GM23338 (cell line): ENCODE results near the gene LRP10. TPM values are rescaled to one million over a fixed set of nuclear protein-coding genes. Genes with fewer than 3 reads are reported as not detected.

Experiments used
- ATAC-seq: fragments of 200-7000 bp; cut with Tn5 transposase; 3 replicates; pipeline ENCODE4 v1.9.1; 2020
- DNase-seq: peaks from one replicate; pipeline ENCODE4 v3.0.0-alpha.2; 2015; ENCODE audit warnings: low spot score
- H2AFZ ChIP-seq: fragments of 200-600 bp; sonication (generic); 2 replicates; pipeline ENCODE4 v1.8.0; 2016; ENCODE audit warnings: antibody characterized with exemption, mild to moderate bottlenecking, moderate library complexity
- H3F3A ChIP-seq: fragments of 200-600 bp; sonication (generic); replicated peaks from 2 replicates; pipeline ENCODE4 v1.8.0; 2017; ENCODE audit warnings: antibody characterized with exemption, mixed run types, low read depth
- H3K27ac ChIP-seq: fragments of 200-600 bp; sonication (generic); 2 replicates; pipeline ENCODE4 v1.6.1; 2016; ENCODE audit warnings: low read depth
- H3K27me3 ChIP-seq: fragments of 200-600 bp; sonication (generic); 2 replicates; pipeline ENCODE4 v1.8.0; 2016; ENCODE audit warnings: mild to moderate bottlenecking, mixed run types, moderate library complexity; ENCODE audit not compliant: insufficient read depth
- H3K36me3 ChIP-seq: fragments of 200-600 bp; sonication (generic); 2 replicates; pipeline ENCODE4 v1.8.0; 2016; ENCODE audit warnings: mild to moderate bottlenecking; ENCODE audit not compliant: insufficient read depth
- H3K4me1 ChIP-seq: fragments of 200-600 bp; sonication (generic); 2 replicates; pipeline ENCODE4 v1.8.0; 2016; ENCODE audit warnings: mild to moderate bottlenecking, moderate library complexity; ENCODE audit not compliant: insufficient read depth
- H3K4me2 ChIP-seq: fragments of 200-600 bp; sonication (generic); 2 replicates; pipeline ENCODE4 v1.7.1; 2017; ENCODE audit warnings: mixed run types
- H3K4me3 ChIP-seq: fragments of 200-600 bp; sonication (generic); 2 replicates; pipeline ENCODE4 v1.6.1; 2016; ENCODE audit warnings: mixed run types
- H3K79me2 ChIP-seq: fragments of 200-600 bp; sonication (generic); replicated peaks from 2 replicates; pipeline ENCODE4 v1.8.0; 2017; ENCODE audit warnings: mild to moderate bottlenecking; ENCODE audit not compliant: insufficient read depth
- H3K9me2 ChIP-seq: fragments of 200-600 bp; sonication (generic); 2 replicates; pipeline ENCODE4 v1.8.0; 2017; ENCODE audit not compliant: insufficient read depth
- H4K20me1 ChIP-seq: fragments of 200-600 bp; sonication (generic); replicated peaks from 2 replicates; pipeline ENCODE4 v1.8.0; 2017; ENCODE audit warnings: mild to moderate bottlenecking; ENCODE audit not compliant: insufficient read depth
- H3K27ac Mint-ChIP-seq: 2 replicates; pipeline ENCODE4 v1.8.0; 2020; ENCODE audit warnings: inconsistent platforms, mild to moderate bottlenecking, moderate library complexity, mixed read lengths
- H3K27me3 Mint-ChIP-seq: 3 replicates; pipeline ENCODE4 v1.8.0; 2022; ENCODE audit warnings: low read depth, mild to moderate bottlenecking, moderate library complexity, mixed read lengths, inconsistent platforms; ENCODE audit not compliant: insufficient read depth, poor library complexity
- H3K36me3 Mint-ChIP-seq: 3 replicates; pipeline ENCODE4 v1.8.0; 2021; ENCODE audit warnings: low read depth, mild to moderate bottlenecking, inconsistent platforms, moderate library complexity, mixed read lengths
- H3K4me1 Mint-ChIP-seq: 3 replicates; pipeline ENCODE4 v1.8.0; 2020; ENCODE audit warnings: mild to moderate bottlenecking, inconsistent platforms, mixed read lengths
- H3K4me3 Mint-ChIP-seq: 3 replicates; pipeline ENCODE4 v1.8.0; 2021; ENCODE audit warnings: moderate library complexity, mild to moderate bottlenecking, inconsistent platforms, mixed read lengths
- H3K9me3 Mint-ChIP-seq: 3 replicates; pipeline ENCODE4 v1.8.0; 2020; ENCODE audit warnings: moderate library complexity, mild to moderate bottlenecking, inconsistent platforms, mixed read lengths
- CREB1 ChIP-seq: fragments of 250-450 bp; sonication (Bioruptor Pico); IDR thresholded peaks from 2 replicates; pipeline ENCODE4 v1.5.0; 2020; ENCODE audit warnings: low read depth, mild to moderate bottlenecking, moderate library complexity
- EZH2 ChIP-seq: fragments of 200-600 bp; sonication (generic); IDR thresholded peaks from one replicate; pipeline ENCODE4 v1.8.0; 2017; ENCODE audit warnings: antibody characterized with exemption, mild to moderate bottlenecking, low read depth; ENCODE audit not compliant: unreplicated experiment
- EZH2phosphoT487 ChIP-seq: fragments of 200-600 bp; sonication (generic); IDR thresholded peaks from one replicate; pipeline ENCODE4 v1.8.1; 2018; ENCODE audit warnings: antibody characterized with exemption; ENCODE audit not compliant: unreplicated experiment
- JUNB ChIP-seq: IDR thresholded peaks from one replicate; pipeline ENCODE4 v1.6.1; 2016; ENCODE audit warnings: antibody characterized with exemption; ENCODE audit not compliant: unreplicated experiment
- NANOG ChIP-seq: IDR thresholded peaks from 2 replicates; pipeline ENCODE4 v1.6.1; 2016; ENCODE audit warnings: antibody characterized with exemption, borderline replicate concordance
- POLR2AphosphoS5 ChIP-seq: IDR thresholded peaks from 2 replicates; pipeline ENCODE4 v1.6.1; 2016; ENCODE audit warnings: antibody characterized with exemption, low read depth
- STAT1 ChIP-seq: IDR thresholded peaks from one replicate; pipeline ENCODE4 v1.6.1; 2016; ENCODE audit warnings: antibody characterized with exemption; ENCODE audit not compliant: unreplicated experiment
- ZNF114 ChIP-seq: fragments of 250-450 bp; sonication (Bioruptor Pico); IDR thresholded peaks from 2 replicates; pipeline ENCODE4 v1.5.0; 2020; ENCODE audit warnings: mild to moderate bottlenecking, moderate library complexity
- ZNF331 ChIP-seq: fragments of 250-450 bp; sonication (Bioruptor Pico); IDR thresholded peaks from 2 replicates; pipeline ENCODE4 v1.5.0; 2020; ENCODE audit warnings: low read depth, mild to moderate bottlenecking, moderate library complexity
- polyA plus RNA-seq: library from polyadenylated mRNA; unstranded; fragments of >200 nt; fragmentation: Nextera tagmentation; extraction: Ambion mirVana; gene quantifications from 2 replicates; pipeline ENCODE4 v1.2.1, GENCODE V29; 2016
- total RNA-seq: library from RNA; depleted of rRNA; stranded (reverse); fragments of >200 nt; shearing (Covaris generic); gene quantifications from 2 replicates; pipeline ENCODE4 v1.2.3, GENCODE V29; 2014
- TF ChIP-seq, protein P1 (sequence below): fragments of 250-450 bp; sonication (Bioruptor Pico); IDR thresholded peaks from 2 replicates; pipeline ENCODE4 v1.5.0; 2020; ENCODE audit warnings: mild to moderate bottlenecking, moderate library complexity
- TF ChIP-seq, protein P2 (sequence below): IDR thresholded peaks from 2 replicates; pipeline ENCODE4 v1.6.1; 2016; ENCODE audit warnings: antibody characterized with exemption
- TF ChIP-seq, protein P3 (sequence below): IDR thresholded peaks from one replicate; pipeline ENCODE4 v1.6.1; 2018; ENCODE audit warnings: antibody characterized with exemption; ENCODE audit not compliant: unreplicated experiment
- TF ChIP-seq, protein P4 (sequence below), 2 experiments: fragments of 200-600 bp in 1 of 2; sonication (generic) in 1 of 2; conservative IDR thresholded peaks; 2 replicates each; pipeline versions ENCODE4 v1.5.1 to v1.6.1; 2016 to 2017; ENCODE audit warnings: antibody characterized with exemption in 2 of 2, low read depth in 2 of 2, mild to moderate bottlenecking in 2 of 2, moderate library complexity in 1 of 2

LRP10 gene
- total and polyA plus RNA-seq, 2 experiments from 2014 or later, result 6.4 to 18.1 TPM

DNA sequence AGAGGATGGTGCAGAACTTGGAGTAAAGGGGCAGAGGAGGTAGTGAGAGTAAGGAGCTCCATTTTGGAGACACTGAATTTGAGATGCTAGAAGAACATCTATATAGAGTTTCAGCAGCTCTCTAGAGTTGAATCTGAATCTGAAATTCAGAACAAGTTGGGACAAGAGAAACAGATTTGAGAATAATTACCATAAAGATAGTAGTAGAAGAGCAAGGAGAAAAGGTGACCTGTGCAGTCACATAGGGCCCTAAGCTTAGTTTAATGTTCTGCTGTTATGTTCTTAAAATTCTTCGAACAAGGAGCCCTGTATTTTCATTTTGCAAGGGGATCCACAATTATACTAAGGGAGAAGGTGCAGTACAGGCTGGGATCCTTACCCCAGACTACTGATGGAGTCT lies 18.9 kb downstream of the LRP10 start:
- Histone ChIP-seq H3K9me2 (no peaks in the 10 kb centered on the region), H3K27me3 (peaks cover 12% of the 10 kb centered on the region), H3K4me3 (no peak overlapping the region), H3K27ac (no peak overlapping the region), H3F3A (peaks cover 4% of the 10 kb centered on the region), H3K36me3 (no peaks in the 10 kb centered on the region), H3K4me1 (peaks cover 5% of the 10 kb centered on the region; the same call in 1 of the 2 replicates), H2AFZ (no peak overlapping the region), H4K20me1 (no peaks in the 10 kb centered on the region; the same call in 1 of the 2 replicates), H3K4me2 (no peak overlapping the region), H3K79me2 (no peaks in the 10 kb centered on the region)
- Mint-ChIP-seq H3K27ac (no peak overlapping the region), H3K4me1 (peaks cover 19% of the 10 kb centered on the region), H3K27me3 (peaks cover 14% of the 10 kb centered on the region), H3K36me3 (peaks cover 4% of the 10 kb centered on the region; the same call in 2 of the 3 replicates), H3K4me3 (no peak overlapping the region), H3K9me3 (no peaks in the 10 kb centered on the region; the same call in 2 of the 3 replicates)
- ATAC-seq, result no peak
- TF ChIP-seq, protein P1, sequence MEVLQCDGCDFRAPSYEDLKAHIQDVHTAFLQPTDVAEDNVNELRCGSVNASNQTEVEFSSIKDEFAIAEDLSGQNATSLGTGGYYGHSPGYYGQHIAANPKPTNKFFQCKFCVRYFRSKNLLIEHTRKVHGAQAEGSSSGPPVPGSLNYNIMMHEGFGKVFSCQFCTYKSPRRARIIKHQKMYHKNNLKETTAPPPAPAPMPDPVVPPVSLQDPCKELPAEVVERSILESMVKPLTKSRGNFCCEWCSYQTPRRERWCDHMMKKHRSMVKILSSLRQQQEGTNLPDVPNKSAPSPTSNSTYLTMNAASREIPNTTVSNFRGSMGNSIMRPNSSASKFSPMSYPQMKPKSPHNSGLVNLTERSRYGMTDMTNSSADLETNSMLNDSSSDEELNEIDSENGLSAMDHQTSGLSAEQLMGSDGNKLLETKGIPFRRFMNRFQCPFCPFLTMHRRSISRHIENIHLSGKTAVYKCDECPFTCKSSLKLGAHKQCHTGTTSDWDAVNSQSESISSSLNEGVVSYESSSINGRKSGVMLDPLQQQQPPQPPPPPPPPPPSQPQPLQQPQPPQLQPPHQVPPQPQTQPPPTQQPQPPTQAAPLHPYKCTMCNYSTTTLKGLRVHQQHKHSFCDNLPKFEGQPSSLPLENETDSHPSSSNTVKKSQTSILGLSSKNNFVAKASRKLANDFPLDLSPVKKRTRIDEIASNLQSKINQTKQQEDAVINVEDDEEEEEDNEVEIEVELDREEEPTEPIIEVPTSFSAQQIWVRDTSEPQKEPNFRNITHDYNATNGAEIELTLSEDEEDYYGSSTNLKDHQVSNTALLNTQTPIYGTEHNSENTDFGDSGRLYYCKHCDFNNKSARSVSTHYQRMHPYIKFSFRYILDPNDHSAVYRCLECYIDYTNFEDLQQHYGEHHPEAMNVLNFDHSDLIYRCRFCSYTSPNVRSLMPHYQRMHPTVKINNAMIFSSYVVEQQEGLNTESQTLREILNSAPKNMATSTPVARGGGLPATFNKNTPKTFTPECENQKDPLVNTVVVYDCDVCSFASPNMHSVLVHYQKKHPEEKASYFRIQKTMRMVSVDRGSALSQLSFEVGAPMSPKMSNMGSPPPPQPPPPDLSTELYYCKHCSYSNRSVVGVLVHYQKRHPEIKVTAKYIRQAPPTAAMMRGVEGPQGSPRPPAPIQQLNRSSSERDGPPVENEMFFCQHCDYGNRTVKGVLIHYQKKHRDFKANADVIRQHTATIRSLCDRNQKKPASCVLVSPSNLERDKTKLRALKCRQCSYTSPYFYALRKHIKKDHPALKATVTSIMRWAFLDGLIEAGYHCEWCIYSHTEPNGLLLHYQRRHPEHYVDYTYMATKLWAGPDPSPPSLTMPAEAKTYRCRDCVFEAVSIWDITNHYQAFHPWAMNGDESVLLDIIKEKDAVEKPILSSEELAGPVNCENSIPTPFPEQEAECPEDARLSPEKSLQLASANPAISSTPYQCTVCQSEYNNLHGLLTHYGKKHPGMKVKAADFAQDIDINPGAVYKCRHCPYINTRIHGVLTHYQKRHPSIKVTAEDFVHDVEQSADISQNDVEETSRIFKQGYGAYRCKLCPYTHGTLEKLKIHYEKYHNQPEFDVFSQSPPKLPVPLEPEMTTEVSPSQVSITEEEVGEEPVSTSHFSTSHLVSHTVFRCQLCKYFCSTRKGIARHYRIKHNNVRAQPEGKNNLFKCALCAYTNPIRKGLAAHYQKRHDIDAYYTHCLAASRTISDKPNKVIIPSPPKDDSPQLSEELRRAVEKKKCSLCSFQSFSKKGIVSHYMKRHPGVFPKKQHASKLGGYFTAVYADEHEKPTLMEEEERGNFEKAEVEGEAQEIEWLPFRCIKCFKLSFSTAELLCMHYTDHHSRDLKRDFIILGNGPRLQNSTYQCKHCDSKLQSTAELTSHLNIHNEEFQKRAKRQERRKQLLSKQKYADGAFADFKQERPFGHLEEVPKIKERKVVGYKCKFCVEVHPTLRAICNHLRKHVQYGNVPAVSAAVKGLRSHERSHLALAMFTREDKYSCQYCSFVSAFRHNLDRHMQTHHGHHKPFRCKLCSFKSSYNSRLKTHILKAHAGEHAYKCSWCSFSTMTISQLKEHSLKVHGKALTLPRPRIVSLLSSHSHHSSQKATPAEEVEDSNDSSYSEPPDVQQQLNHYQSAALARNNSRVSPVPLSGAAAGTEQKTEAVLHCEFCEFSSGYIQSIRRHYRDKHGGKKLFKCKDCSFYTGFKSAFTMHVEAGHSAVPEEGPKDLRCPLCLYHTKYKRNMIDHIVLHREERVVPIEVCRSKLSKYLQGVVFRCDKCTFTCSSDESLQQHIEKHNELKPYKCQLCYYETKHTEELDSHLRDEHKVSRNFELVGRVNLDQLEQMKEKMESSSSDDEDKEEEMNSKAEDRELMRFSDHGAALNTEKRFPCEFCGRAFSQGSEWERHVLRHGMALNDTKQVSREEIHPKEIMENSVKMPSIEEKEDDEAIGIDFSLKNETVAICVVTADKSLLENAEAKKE, result no peak
- TF ChIP-seq, protein P2, sequence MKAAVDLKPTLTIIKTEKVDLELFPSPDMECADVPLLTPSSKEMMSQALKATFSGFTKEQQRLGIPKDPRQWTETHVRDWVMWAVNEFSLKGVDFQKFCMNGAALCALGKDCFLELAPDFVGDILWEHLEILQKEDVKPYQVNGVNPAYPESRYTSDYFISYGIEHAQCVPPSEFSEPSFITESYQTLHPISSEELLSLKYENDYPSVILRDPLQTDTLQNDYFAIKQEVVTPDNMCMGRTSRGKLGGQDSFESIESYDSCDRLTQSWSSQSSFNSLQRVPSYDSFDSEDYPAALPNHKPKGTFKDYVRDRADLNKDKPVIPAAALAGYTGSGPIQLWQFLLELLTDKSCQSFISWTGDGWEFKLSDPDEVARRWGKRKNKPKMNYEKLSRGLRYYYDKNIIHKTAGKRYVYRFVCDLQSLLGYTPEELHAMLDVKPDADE, result no peak
- TF ChIP-seq CREB1 (CRISPR knock-in tag) (no peak), ZNF114 (CRISPR knock-in tag) (no peak), ZNF331 (no peak), STAT1 (no peak), EZH2phosphoT487 (no peak), EZH2 (no peak), NANOG (no peak), POLR2AphosphoS5 (no peak), JUNB (no peak)
- TF ChIP-seq, protein P3, sequence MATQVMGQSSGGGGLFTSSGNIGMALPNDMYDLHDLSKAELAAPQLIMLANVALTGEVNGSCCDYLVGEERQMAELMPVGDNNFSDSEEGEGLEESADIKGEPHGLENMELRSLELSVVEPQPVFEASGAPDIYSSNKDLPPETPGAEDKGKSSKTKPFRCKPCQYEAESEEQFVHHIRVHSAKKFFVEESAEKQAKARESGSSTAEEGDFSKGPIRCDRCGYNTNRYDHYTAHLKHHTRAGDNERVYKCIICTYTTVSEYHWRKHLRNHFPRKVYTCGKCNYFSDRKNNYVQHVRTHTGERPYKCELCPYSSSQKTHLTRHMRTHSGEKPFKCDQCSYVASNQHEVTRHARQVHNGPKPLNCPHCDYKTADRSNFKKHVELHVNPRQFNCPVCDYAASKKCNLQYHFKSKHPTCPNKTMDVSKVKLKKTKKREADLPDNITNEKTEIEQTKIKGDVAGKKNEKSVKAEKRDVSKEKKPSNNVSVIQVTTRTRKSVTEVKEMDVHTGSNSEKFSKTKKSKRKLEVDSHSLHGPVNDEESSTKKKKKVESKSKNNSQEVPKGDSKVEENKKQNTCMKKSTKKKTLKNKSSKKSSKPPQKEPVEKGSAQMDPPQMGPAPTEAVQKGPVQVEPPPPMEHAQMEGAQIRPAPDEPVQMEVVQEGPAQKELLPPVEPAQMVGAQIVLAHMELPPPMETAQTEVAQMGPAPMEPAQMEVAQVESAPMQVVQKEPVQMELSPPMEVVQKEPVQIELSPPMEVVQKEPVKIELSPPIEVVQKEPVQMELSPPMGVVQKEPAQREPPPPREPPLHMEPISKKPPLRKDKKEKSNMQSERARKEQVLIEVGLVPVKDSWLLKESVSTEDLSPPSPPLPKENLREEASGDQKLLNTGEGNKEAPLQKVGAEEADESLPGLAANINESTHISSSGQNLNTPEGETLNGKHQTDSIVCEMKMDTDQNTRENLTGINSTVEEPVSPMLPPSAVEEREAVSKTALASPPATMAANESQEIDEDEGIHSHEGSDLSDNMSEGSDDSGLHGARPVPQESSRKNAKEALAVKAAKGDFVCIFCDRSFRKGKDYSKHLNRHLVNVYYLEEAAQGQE, result no peak
- TF ChIP-seq, protein P4, sequence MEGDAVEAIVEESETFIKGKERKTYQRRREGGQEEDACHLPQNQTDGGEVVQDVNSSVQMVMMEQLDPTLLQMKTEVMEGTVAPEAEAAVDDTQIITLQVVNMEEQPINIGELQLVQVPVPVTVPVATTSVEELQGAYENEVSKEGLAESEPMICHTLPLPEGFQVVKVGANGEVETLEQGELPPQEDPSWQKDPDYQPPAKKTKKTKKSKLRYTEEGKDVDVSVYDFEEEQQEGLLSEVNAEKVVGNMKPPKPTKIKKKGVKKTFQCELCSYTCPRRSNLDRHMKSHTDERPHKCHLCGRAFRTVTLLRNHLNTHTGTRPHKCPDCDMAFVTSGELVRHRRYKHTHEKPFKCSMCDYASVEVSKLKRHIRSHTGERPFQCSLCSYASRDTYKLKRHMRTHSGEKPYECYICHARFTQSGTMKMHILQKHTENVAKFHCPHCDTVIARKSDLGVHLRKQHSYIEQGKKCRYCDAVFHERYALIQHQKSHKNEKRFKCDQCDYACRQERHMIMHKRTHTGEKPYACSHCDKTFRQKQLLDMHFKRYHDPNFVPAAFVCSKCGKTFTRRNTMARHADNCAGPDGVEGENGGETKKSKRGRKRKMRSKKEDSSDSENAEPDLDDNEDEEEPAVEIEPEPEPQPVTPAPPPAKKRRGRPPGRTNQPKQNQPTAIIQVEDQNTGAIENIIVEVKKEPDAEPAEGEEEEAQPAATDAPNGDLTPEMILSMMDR (conservative IDR thresholded peaks at IDR 0.05; ENCODE audit: low read depth in 2 of 2), result no peak
- DNase-seq, result no peak
